Gastroesophageal sphincter (tissue), 4 donors: ENCODE results near the gene HAGHL. TPM values are rescaled to one million over a fixed set of nuclear protein-coding genes. Genes with fewer than 3 reads are reported as not detected.

Source experiments
- ATAC-seq: fragments of 150-250 bp; one replicate; pipeline ENCODE4 v1.9.1; 2016; ENCODE audit warnings: mild to moderate bottlenecking, moderate library complexity
- H3K27ac ChIP-seq, 4 donors: fragments of 200-600 bp; sonication (generic) in 3 of 4; 1 replicate in 3 of 4; 2 replicates in 1 of 4; pipeline ENCODE4 v1.5.1; 2016 to 2019
- H3K27me3 ChIP-seq: fragments of 200-600 bp; sonication (generic); one replicate; pipeline ENCODE4 v1.5.1; 2019
- H3K36me3 ChIP-seq, 2 donors: fragments of 200-600 bp; sonication (generic); one replicate each; pipeline ENCODE4 v1.5.1; 2019; ENCODE audit warnings: control low read depth in 1 of 2
- H3K4me1 ChIP-seq, 3 donors: fragments of 200-600 bp; sonication (generic); 1 replicate in 2 of 3; 2 replicates in 1 of 3; pipeline ENCODE4 v1.5.1; 2016 to 2019; ENCODE audit warnings: control low read depth in 2 of 3
- H3K4me3 ChIP-seq, 2 donors: fragments of 200-600 bp; sonication (generic); one replicate each; pipeline ENCODE4 v1.5.1; 2019; ENCODE audit warnings: mild to moderate bottlenecking in 1 of 2, moderate library complexity in 1 of 2
- H3K9me3 ChIP-seq, 3 donors: fragments of 200-600 bp; sonication (generic); one replicate each; pipeline ENCODE4 v1.5.1; 2017 to 2019; ENCODE audit warnings: control low read depth in 2 of 3
- EP300 ChIP-seq: sonication (generic); formaldehyde crosslinking; IDR thresholded peaks from one replicate; pipeline ENCODE4 v1.6.1; 2017; ENCODE audit warnings: antibody characterized with exemption, mild to moderate bottlenecking
- POLR2A ChIP-seq, 2 donors: fragments of 450-650 bp; IDR thresholded peaks; one replicate each; pipeline ENCODE4 v1.6.1; 2017; ENCODE audit warnings: antibody characterized with exemption in 2 of 2, mild to moderate bottlenecking in 2 of 2, moderate library complexity in 1 of 2
- POLR2AphosphoS5 ChIP-seq: sonication (generic); formaldehyde crosslinking; IDR thresholded peaks from one replicate; pipeline ENCODE4 v1.6.1; 2017; ENCODE audit warnings: antibody characterized with exemption
- WGBS, 2 donors: methylation state at CpG; one replicate each; pipeline ENCODE4 v1.1.5; 2018; ENCODE audit warnings: low coverage in 1 of 2; 5-methylcytosine and 5-hydroxymethylcytosine counted together
- total RNA-seq, 4 donors: library from RNA; depleted of rRNA; stranded (reverse); fragments of >200 nt; gene quantifications; one replicate each; pipeline ENCODE4 v1.1.0, GENCODE V29; 2016
- TF ChIP-seq, protein P1 (sequence below), 4 experiments: fragments of 200-600 bp in 2 of 4; fragments of 450-650 bp in 2 of 4; sonication (generic) in 1 of 4; IDR thresholded peaks; one replicate each; pipeline ENCODE4 v1.5.1; 2017 to 2019; ENCODE audit warnings: antibody characterized with exemption in 4 of 4, mild to moderate bottlenecking in 2 of 4, moderate library complexity in 2 of 4

The HAGHL gene
- total RNA-seq, 4 donors from 2014 or later: 1.1 to 4.8 (median 2.8) TPM

DNA sequence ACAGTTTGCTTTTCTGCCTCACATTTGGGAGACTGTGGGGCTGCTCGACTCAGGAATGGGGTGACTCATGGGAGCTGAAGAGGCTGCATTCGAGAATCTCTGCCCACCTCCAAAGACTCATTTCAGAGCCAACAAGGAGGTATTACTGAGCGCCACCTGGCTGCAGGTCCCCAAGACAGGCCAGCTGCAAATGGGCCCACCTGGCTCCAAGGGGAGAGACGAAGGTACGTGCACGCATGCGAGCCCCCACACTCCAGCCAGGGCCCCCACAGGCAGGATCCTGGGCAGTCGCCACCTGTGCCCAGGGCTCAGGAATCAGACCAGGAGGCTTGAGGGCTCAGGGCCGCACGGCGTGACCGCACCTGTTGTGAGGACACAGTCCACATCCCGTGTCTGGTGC lies 6.0 kb downstream of the HAGHL start:
- peaks cover 0 to 12% (median 9%) of the 10 kb centered on the region in 3 donors for H3K4me1 ChIP-seq
- no CpG with 5 or more reads among the region's 13 CpGs for WGBS, 2 donors
- ATAC-seq: no peak
- H3K36me3 ChIP-seq: peaks cover 0 to 86% of the 10 kb centered on the region in 2 donors
- no peaks in the 10 kb centered on the region for H3K9me3 ChIP-seq
- no peak overlapping the region for H3K27ac ChIP-seq
- no peak for TF ChIP-seq EP300
- H3K27me3 ChIP-seq: peaks cover 16% of the 10 kb centered on the region
- no peak overlapping the region for H3K4me3 ChIP-seq

GRCh38 chr16:733382-734207 lies 6.7 kb downstream of the HAGHL start:
- peaks cover 0 to 92% of the 10 kb centered on the region in 2 donors for H3K36me3 ChIP-seq
- H3K9me3 ChIP-seq: no peaks in the 10 kb centered on the region
- WGBS, 2 donors: 90% methylated on average over 2 of the region's 34 CpGs; no CpG with 5 or more reads in 1 of the 2 donors

DNA sequence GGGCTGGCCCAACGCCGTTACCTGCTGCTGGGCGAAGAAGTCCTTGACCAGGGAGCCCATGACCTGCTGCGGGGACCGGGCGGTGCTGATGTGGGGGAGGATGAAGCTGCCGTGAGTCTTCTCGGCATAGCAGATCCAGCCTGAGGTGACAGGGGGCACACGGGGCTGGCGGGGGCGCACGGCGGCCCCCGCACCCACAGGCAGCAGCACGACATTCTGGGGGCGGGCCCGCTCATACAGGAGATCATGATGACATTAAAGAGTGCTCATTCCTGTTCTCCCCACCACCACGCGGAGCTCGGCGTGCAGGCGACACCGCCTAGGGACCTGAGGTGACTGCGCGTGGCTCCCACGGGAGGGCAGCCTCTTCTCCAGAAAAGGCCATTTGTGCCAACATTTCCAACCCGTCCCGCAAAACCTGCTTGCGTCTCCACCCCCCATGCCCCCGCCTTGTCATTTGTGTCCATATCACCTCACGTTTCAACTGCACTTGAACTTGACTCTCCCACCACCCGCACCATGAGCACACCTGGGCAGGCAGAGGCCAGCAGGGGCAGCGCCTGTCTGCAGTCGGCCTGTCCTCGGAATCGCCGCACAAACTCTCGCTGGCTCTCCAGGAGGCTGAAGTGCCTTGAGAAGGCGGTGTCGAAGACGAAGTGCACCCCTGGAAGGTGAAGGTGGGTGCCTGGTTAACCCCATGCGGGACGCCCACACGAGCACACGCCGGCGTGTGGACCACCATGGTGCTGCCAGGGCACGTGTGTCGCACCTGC lies 7.5 kb downstream of the HAGHL start:
- H3K4me3 ChIP-seq: no peak overlapping the region
- peaks cover 0 to 3% (median 0%) of the 10 kb centered on the region in 3 donors for H3K4me1 ChIP-seq
- H3K9me3 ChIP-seq: no peaks in the 10 kb centered on the region
- H3K36me3 ChIP-seq: peaks cover 0 to 100% of the 10 kb centered on the region in 2 donors
- 84% methylated on average over 14 of the region's 49 CpGs; no CpG with 5 or more reads in 1 of the 2 donors for WGBS, 2 donors
- no peak for ATAC-seq
- TF ChIP-seq POLR2A (IDR thresholded peaks at IDR 0.05) (no peak), POLR2AphosphoS5 (no peak), EP300 (no peak)
- TF ChIP-seq, protein P1, sequence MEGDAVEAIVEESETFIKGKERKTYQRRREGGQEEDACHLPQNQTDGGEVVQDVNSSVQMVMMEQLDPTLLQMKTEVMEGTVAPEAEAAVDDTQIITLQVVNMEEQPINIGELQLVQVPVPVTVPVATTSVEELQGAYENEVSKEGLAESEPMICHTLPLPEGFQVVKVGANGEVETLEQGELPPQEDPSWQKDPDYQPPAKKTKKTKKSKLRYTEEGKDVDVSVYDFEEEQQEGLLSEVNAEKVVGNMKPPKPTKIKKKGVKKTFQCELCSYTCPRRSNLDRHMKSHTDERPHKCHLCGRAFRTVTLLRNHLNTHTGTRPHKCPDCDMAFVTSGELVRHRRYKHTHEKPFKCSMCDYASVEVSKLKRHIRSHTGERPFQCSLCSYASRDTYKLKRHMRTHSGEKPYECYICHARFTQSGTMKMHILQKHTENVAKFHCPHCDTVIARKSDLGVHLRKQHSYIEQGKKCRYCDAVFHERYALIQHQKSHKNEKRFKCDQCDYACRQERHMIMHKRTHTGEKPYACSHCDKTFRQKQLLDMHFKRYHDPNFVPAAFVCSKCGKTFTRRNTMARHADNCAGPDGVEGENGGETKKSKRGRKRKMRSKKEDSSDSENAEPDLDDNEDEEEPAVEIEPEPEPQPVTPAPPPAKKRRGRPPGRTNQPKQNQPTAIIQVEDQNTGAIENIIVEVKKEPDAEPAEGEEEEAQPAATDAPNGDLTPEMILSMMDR (IDR thresholded peaks at IDR 0.05): no peak
- H3K27me3 ChIP-seq: peaks cover under 1% of the 10 kb centered on the region
- no peak overlapping the region for H3K27ac ChIP-seq

More at GRCh38 chr16:733382-734207, 6.7 kb downstream of the HAGHL start:
- Histone ChIP-seq H3K27ac (no peak overlapping the region), H3K27me3 (peaks cover 9% of the 10 kb centered on the region), H3K4me1 (peaks cover 0 to 6% (median 2%) of the 10 kb centered on the region in 3 donors), H3K4me3 (no peak overlapping the region)
- TF ChIP-seq, protein P1 (IDR thresholded peaks at IDR 0.05): peak in 1 of 4 experiments; percentile 34
- TF ChIP-seq POLR2AphosphoS5: no peak
- no peak for TF ChIP-seq POLR2A (IDR thresholded peaks at IDR 0.05)
- no peak for ATAC-seq

- Histone ChIP-seq H3K4me3 (no peak overlapping the region), H3K4me1 (peaks cover 0 to 12% (median 7%) of the 10 kb centered on the region in 3 donors), H3K27me3 (no peaks in the 10 kb centered on the region), H3K9me3 (no peaks in the 10 kb centered on the region), H3K36me3 (peaks cover 0 to 92% of the 10 kb centered on the region in 2 donors), H3K27ac (no peak overlapping the region)
- WGBS, 2 donors: 92 to 100% methylated on average over 2 to 5 of the region's 25 CpGs
- no peak for TF ChIP-seq POLR2A (IDR thresholded peaks at IDR 0.05)
- no peak for TF ChIP-seq POLR2AphosphoS5
- ATAC-seq: no peak
Measured at GRCh38 chr16:734981-735881, 8.3 kb downstream of the HAGHL start.

- no peak overlapping the region for H3K4me3 ChIP-seq
- peaks cover 0 to 84% of the 10 kb centered on the region in 2 donors for H3K36me3 ChIP-seq
- H3K27ac ChIP-seq: no peak overlapping the region
- TF ChIP-seq, protein P1 (IDR thresholded peaks at IDR 0.05): no peak
- TF ChIP-seq EP300 (no peak), POLR2AphosphoS5 (no peak), POLR2A (IDR thresholded peaks at IDR 0.05) (no peak)
- H3K9me3 ChIP-seq: no peaks in the 10 kb centered on the region
- no peaks in the 10 kb centered on the region for H3K27me3 ChIP-seq
- peaks cover 0 to 16% (median 10%) of the 10 kb centered on the region in 3 donors for H3K4me1 ChIP-seq
- 73 to 90% methylated on average over 8 to 9 of the region's 13 CpGs for WGBS, 2 donors
- no peak for ATAC-seq
Measured at GRCh38 chr16:735982-736453, 9.1 kb downstream of the HAGHL start.
